ENCODE data around the gene KCTD18.

DNA sequence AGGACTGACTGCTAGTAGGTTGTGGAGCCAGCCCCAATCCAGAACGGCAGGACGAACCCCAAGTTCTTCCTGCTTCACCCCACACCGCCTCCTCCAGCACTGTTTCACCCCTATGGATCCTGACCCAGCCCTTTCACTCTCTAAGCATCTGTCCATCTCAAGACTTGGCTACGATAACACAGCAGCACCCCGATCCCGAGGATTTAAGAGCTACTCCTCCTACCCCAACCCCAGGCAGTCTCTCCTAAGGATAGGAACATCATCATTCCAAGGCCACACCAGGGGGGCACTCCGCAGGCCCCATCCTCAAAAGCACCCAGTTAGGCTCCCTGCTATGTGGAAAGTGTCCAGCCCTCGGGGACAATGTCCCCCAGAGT lies 645 bp downstream of the KCTD18 start:
- TF ChIP-seq RB1 (IDR thresholded peaks at IDR 0.05; ENCODE audit: borderline replicate concordance): no peak
- TF ChIP-seq EZH2 (IDR thresholded peaks at IDR 0.05; ENCODE audit: borderline replicate concordance, control insufficient read depth, low read depth, low read length): no peak
